HG03135 (cell line): ENCODE measurements around the gene ACKR2.
"Not testable (repeated sequence)": the region's sequence is repeated elsewhere in the genome, so short reads cannot be mapped to it uniquely, and the experiment has no call there.

ENCODE experiments used
- ATAC-seq: cut with Tn5 transposase; IDR thresholded peaks from one replicate; pipeline ENCODE4 v1.9.1; 2021; ENCODE audit warnings: mild to moderate bottlenecking, moderate library complexity; ENCODE audit not compliant: unreplicated experiment

Gene ACKR2

DNA sequence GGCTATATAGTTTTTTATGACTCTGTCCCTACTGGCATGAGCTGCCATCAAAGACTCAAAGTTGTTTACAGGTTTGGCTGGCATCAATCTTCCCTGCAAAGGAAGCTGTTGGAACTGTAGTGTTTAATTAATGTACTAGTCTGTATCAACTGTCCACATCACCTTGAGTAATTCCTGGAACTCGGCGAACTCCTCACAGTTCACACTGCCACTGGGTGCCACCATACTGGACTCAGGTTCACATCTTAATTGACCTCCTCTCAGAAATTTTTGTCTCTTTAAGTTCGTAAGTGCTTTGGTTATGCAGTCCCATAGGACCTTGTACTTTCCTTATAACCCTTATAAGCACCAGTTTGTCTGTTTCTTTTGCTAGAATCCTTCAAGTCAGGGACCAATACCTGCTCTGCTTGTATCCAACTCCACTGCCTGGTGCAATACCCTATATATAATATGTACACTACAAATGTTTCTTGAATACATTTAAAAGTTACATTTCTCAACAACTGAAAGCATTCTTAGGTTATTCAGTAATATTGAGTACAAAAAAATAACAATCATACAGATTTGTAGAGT, 8.1 kb upstream of the ACKR2 start:
- ATAC-seq, result no peak

DNA sequence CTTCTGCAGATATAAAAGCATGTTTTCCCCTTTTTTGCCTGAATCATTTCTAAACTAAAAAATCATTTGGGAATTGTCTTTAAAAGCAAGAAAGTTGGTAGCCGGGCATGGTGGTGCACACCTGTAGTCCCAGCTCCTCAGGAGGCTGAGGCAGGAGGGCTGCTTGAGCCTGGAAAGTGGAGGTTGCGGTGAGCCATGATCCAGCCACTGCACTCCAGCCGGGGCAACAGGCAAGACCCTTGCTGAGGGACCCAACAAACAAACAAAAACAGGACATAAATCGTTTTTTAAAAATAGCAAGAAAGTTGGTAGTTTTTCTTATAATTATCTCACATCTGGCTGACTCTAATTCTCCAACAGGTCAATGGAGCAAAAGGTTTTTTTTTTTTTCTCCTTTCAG, 7.5 kb upstream of the ACKR2 start:
- no peak for ATAC-seq

DNA sequence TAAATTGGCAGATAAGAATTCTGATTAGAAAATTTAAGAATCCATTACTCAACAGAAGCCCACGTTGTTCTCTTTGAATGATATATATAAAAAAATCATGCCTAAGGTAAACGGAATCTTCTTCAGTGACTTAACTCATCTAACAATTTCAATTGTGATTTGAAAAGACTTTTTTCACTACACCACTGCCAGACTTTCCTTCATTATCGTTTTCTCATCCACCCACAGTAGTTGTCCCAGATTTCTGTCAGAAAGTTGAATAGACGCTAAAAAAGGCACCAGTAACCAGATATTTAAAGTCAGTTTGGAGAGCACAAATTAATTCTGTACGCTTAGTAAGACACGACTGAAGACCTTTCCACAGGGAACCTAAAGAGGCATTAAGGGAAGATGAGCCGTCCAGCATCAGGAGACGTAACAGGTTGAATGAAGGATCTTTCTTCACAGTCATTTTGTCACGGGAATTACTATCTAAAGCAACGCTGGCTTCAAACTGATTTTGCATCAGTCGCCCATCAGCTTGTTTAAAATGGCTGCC, 6.3 kb upstream of the ACKR2 start:
- ATAC-seq, result no peak

DNA sequence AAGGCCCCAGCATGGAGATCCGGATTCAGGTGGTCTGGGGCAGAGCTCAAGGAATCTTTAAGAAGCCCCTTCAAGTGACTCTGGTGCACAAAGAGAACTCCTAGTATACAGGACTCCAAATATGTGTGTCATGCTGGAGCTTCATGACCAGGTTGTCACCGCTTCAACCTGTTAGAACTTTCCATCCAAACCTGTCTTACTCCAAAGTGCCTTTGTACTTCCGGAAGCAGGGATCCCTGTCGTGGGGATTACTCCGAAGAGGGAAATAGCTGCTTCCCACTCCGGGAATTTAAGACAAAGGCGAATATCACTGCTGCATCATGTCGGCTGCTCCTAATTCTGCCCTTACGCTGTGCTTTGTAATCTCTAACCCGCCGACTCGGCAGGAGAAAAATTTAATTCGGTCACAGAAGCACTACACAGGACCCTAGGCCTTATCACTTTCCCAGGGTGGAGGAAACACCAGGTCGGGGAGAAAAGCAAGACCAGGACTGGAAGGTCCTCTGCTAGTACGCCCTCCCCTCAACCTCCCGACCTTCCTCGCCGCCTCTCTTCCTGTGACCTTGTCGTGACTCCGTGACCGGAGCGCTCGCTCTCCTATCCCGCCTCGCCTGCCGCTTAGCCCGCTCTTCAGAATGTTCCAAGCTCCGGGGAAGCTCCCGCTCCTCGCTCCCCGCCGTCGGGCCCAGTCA, 5.7 kb upstream of the ACKR2 start:
- peak; percentile 21 for ATAC-seq

DNA sequence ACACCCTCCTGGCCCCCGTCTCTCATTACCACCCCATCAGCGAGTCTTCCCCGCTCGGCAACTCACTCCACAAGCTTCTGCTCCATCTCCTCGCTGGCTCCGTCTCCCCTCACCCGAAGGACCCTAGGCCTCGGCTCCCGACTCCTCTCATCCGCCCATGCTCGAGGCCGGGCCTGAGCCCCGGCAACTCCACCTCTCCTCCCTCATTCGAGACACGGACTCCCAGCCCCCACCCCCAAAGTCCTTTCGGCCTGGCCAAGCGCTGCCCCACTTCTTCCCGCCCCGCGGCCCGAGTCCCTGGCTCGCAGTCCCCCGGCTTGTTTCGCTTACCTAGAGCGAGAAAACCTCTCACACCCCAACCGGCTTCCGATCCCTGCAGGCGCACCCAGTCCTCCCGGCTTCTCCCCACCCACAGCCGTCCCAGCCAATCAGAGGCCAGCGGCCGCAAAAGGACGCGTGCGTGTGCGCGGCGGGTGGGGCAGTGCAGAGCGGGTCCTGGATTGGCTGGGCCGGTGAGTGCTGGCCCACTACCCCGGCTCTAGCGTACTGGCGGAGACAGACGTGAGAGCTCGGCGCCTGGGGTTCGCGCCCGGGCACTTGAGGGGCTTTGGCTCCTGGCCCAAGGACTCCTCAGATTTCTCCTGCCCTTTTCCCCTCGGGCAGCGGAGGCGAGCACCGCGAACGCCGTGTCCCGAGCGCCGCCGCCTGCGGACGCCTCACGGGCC, 5.0 kb upstream of the ACKR2 start, which contains the start of gene HIGD1A:
HIGD1A (minus strand) TSS at position 385 of the 725 bp plus-strand sequence. CDS start 10,237 bp downstream, outside the sequence.
- peak; percentile 99 for ATAC-seq

DNA sequence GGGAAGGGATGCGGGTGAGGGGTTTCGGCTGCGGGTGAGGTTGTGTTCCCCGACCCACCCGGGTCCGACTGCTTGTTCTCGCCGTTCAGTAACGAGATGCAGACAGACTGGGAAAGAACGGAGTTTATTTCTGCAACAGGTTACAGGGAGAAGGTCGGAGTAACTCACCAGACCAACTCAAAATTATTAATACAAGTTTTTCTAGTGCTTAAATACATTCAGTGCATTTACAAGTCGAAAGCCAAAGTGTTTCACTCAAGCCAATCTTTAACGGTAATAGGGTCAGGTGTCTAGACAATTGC, 4.5 kb upstream of the ACKR2 start:
- no peak for ATAC-seq

DNA sequence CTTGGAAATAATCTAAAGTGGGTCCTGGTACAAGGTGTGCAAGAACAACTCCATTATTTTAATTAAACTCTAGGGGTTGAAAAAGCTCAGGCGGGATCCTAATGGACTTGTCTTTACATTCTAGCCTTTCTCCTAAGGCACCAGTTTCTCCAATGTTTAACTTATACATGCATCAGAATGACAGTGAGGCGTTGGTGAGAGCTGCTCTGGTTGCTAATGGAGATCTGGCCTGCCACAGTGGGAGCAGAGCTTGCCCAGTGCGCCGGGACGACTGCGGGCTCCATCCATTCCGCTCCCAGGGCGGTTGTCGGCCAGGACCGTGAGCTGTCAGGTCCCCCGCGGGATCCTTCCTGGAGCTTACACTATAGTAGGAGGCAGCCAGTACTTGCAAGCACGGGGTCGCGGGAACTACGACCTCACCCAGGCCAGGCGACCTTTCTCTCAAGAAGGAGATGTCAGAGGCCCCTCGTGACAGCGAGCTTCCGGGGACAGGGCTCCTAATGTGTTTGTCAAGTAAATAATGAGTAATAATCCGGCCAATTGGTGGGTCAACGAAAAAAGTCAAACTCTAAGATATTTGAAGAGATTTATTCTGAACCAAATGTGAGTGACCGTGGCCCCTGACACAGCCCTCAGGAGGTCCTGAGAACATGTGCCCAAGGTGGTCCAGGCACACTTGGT, 4.0 kb upstream of the ACKR2 start:
- ATAC-seq, result no peak

DNA sequence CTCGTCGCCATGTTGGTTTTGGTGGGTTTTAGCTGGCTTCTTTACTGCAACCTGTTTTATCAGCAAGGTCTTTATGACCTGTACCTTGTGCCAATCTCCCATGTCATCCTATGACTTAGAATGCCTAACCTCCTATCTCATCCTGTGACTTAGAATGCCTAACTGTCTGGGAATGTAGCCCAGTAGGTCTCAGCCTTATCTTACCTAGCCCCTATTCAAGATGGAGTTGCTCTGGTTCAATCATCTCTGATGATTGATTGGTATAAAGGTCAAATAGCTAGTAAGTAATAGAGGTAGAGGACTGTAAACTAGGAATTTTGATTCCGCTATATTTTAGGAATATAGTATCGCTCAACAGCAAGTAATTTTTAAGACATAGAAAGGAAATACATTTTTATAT, 1.3 kb upstream of the ACKR2 start:
- ATAC-seq, result no peak

DNA sequence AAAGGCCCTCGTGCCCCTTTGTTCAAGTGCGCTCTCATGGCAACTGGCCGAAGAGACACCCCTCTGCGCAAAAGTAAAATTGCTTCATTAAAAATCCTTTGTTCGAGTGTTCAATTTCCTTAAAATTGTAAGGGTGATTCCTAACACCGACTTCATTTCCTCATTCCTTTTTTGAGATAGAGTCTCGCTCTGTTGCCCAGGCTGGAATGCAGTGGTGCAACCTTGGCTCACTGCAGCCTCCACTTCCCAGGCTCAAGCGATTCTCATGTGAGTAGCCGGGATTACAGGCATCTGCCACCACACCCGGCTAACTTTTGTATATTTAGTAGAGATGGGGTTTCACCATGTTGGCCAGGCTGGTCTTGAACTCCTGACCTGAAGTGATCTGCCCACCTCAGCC, 1.5 kb downstream of the ACKR2 start:
- ATAC-seq, result not testable (repeated sequence)

DNA sequence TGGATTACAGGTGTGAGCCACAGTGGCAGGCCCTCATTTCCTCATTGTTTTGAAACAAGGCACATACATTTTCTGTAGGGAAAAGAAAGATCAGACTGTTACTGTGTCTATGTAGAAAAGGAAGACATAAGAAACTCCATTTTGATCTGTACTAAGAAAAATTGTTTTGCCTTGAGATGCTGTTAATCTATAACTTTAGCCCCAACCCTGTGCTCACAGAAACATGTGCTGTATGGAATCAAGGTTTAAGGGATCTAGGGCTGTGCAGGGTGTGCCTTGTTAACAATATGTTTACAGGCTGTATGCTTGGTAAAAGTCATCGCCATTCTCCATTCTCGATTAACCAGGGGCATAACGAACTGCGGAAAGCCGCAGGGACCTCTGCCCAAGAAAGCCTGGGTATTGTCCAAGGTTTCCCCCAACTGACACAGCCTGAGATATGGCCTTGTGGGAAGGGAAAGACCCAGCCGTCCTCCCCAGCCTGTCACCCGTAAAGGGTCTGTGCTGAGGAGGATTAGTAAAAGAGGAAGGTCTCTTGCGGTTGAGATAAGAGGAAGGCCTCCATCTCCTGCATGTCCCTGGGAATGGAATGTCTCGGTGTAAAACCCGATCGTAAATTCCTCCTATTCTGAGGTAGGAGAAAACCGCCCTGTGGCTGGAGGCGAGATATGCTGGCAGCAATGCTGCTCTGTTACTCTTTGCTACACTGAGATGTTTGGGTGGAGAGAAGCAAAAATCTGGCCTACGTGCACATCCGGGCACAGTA, 2.1 kb downstream of the ACKR2 start:
- not testable (repeated sequence) for ATAC-seq

DNA sequence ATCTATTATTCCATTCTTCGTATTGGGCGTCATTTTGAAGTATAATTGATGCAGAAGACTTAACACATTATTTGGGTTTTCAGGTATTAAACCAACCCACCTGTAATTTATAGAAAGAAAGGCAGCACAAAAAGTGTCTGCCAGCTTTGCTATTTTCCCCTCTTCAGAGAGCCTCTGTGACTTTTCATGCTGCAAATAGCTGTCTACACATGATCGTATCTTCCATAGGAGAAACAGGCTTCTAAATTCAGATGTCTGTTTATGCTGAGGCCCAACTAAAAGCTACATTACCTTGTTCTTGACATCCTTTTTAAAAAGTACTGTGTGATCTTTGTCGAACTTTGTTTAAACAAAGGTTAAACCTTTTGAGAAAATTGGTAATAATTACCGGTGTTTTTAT, 5.0 kb downstream of the ACKR2 start:
- ATAC-seq, result no peak

DNA sequence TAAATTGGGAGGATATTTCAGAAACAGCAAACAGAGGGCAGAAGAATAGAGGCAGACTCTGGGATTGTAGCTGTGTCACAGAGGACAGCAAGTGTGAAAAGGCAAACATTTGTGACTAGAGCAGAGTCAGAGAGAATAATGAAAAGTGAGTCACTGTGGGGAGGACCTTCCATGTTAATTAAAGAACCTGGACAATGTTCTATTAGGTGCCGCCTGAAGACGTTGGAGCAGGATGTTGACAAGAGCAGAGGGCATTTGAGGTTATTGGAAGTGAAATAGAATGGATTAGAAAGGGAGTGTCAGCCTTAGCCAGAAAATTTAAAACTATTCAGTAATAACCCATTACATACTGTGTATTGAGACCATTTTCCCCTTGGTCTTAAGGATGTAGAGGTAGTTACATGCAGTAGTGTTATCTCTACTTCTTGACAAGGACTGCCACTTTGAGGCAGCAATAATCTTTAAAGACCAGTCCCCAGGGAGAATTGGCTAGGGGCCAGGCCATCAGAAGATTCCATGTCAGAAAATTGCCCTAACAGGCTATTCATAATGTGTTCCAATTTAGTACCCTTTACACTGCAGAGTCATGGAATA, 5.8 kb downstream of the ACKR2 start:
- no peak for ATAC-seq

DNA sequence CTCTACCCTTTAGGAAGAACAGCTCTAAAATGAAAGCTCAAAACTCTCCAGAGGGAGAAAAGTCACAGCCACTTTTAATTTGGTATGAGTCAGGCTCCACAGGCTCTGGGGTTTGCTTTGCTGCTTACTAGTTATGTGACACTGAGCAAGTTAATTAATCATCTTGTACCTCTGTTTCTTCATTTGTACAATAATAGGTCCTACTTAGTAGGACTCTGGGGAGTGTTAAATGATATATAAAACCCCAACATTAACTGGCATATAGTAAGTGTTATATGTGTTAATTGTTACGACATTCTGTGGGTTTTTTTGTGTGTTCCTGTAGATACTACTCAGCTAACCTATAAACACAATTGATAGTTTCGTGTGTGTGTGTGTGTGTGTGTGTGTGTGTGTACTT, 6.6 kb downstream of the ACKR2 start:
- ATAC-seq, result no peak

DNA sequence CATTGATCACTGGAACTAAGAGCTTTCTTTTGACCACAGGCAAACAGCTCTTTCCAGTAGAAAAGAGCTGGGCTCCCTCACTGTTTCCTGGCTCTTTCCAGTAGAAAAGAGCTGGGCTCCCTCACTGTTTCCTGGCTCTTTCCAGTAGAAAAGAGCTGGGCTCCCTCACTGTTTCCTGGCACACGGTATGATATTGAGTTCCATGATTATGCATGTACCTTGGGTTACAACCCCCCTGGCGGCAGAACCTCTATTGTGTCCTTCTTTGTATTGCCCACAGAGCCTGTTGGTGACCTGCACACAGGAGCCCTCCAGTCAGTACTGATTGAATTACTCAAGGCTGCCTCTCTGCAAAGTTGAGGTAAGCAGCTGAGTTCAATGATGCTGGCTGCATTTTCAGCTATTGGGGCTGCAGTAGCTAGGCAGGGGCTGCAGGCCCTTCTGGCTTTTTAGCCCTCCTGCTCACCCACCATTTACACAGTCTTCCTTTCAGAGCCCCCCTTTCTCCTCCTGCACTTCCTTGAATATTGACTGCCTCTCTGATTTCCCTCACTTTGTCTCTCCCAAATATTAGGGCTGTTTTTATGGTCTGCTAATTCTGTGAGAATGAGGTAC, 10.2 kb downstream of the ACKR2 start:
- ATAC-seq, result no peak

DNA sequence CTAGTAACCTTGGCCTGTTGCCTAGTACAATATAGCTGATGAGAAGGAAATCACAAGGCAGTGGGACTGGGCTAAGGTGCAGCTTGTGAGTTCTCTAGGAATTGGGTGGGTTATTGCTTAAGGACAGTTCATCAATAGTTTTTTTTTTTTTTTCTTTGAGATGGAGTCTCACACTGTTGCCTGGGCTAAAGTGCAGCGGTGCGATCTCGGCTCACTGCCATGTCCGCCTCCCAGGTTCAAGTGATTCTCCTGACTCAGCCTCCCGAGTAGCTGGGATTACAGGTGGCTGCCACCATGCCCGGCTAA, 11.5 kb downstream of the ACKR2 start:
- no peak for ATAC-seq

DNA sequence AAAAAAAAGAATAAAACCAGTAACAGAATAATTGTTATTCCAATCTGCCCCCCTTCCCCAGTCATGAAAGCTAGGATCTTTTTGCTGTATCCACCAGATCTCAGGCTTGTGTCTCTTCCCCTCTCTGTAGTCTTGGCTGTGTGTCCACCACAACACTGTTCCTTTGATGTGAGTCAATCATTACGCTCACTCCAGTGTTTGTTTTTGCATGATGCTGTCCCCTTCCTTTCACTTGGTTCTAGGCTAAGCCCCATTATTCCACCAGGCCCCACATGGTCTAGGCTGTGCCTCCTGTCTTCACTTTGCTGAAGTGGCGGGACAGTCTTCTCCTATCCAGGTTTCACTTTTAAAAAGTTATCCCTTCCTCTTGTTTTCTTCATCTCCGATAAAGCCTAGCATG, 13.6 kb downstream of the ACKR2 start:
- no peak for ATAC-seq

DNA sequence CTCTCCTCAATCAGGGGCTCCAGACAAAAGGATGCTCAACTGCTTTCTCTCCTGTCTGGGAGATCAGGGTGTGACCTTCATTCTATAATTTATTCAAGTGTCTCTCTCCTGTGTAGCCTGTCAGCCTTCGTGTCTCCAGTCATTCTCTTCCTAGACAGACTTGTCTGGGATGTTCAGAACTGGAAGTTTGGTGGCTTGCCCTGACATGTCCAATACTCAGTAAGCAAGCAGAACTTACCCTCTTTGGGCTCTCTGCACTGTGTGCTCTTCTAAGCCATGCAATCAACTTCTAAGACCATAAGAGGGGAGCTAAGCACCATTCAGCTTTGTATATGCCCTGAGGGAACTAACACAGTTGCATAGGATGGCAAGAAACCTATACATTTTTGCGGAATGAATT, 14.1 kb downstream of the ACKR2 start:
- ATAC-seq, result no peak

DNA sequence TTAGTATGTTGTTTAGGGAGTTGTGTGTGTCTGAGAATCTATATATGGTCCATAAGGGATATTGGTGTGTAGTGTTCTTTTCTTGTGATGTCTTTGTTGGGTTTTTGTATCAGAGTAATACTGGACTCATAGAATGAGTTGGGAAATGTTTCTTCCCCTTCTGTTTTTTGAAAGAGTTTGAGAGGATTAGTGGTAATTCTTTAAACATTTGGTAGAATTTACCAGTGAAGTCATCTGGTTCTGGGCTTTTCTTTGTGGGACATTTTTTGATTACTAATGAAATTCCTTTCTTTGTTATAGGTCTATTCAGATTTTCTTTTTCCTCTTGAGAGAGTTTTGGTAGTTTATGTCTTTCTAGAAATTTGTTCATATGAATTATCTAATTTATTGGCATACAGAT, 16.9 kb downstream of the ACKR2 start:
- no peak for ATAC-seq

DNA sequence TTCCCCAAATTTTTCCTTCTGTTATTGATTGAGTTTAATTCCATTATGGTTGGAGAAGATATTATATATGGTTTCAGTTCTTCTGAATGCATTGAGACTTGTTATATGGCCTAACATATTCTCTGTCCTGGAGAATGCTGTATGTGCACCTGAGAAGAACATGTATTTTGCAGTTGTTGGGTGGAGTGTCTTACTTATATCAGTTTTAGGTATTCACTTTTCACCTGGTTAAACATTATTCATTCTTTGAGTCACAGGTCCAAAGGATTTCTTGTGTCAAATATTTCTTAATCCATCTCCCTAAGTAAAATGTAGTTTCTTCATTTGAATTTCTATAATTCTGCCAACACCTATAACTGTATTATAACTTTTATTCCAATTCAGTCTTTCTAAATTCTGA, 17.8 kb downstream of the ACKR2 start:
- ATAC-seq, result no peak

DNA sequence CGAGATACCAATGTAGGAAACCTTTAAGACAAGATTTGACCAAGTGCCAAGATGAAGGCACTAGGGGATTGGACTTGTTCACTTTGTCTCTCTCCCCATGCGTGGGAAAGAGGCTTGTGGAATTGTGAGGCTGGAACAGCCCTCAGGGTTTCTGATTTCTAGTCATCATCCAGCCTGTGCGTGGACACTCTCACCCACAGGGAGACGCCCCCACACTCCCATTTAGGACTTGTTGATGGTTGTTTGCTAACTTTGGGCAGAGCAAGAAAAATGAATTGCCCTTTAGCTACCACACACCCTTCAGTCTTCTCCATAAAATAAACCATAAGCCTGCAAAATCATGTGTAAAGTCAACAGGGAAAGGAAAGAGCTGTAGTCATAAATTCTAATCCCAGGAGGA, 18.4 kb downstream of the ACKR2 start:
- ATAC-seq, result no peak
